HepG2 (cell line): Measurements from ENCODE around the gene GPC3. TPM values are rescaled to one million over a fixed set of nuclear protein-coding genes. Genes with fewer than 3 reads are reported as not detected.

Source experiments
- AGO2 ChIP-seq: fragments of 200-400 bp; formaldehyde crosslinking; optimal IDR thresholded peaks from 2 replicates; pipeline ENCODE3; 2017; ENCODE audit warnings: mild to moderate bottlenecking, low read depth, low read length, moderate library complexity
- DR1 ChIP-seq: sonication (generic); formaldehyde crosslinking; IDR thresholded peaks from 2 replicates; pipeline ENCODE4 v1.8.0; 2021; ENCODE audit warnings: mild to moderate bottlenecking, missing genetic modification reagents, inconsistent platforms
- FOXC1 ChIP-seq: sonication (generic); formaldehyde crosslinking; IDR thresholded peaks from 2 replicates; pipeline ENCODE4 v1.8.0; 2022; ENCODE audit warnings: mild to moderate bottlenecking, missing genetic modification reagents, borderline replicate concordance
- HNRNPL ChIP-seq: fragments of 200-400 bp; formaldehyde crosslinking; IDR thresholded peaks from 2 replicates; pipeline ENCODE4 v1.6.1; 2017; ENCODE audit warnings: mild to moderate bottlenecking, low read depth, low read length
- MZF1 ChIP-seq: sonication (generic); formaldehyde crosslinking; IDR thresholded peaks from 2 replicates; pipeline ENCODE4 v1.8.1; 2023; ENCODE audit warnings: mild to moderate bottlenecking, missing genetic modification reagents, borderline replicate concordance
- NCOA5 ChIP-seq: sonication (generic); formaldehyde crosslinking; IDR thresholded peaks from 2 replicates; pipeline ENCODE4 v1.4.0; 2020; ENCODE audit warnings: missing genetic modification reagents
- PHF8 ChIP-seq: sonication (generic); formaldehyde crosslinking; IDR thresholded peaks from 2 replicates; pipeline ENCODE4 v1.5.0; 2020; ENCODE audit warnings: missing genetic modification reagents
- ZBTB21 ChIP-seq: sonication (generic); formaldehyde crosslinking; IDR thresholded peaks from 2 replicates; pipeline ENCODE4 v1.4.0; 2020; ENCODE audit warnings: missing genetic modification reagents
- ZC3H13 ChIP-seq: sonication (generic); formaldehyde crosslinking; IDR thresholded peaks from 2 replicates; pipeline ENCODE4 v1.8.1; 2023; ENCODE audit warnings: mild to moderate bottlenecking, missing genetic modification reagents, moderate library complexity
- ZNF564 ChIP-seq: sonication (generic); formaldehyde crosslinking; IDR thresholded peaks from 2 replicates; pipeline ENCODE4 v1.8.1; 2023; ENCODE audit warnings: mild to moderate bottlenecking, missing genetic modification reagents
- polyA plus RNA-seq, 8 experiments: library from polyadenylated mRNA; depleted of rRNA in 3 of 8; stranded (reverse) in 7 of 8; unstranded in 1 of 8; fragments of >200 nt; fragmentation: Illumina TruSeq in 4 of 8; extraction: Trizol in 4 of 8; gene quantifications; 2 replicates each; pipeline versions ENCODE4 v1.2.1 to v1.2.3, GENCODE V29; 2011 to 2016; ENCODE audit warnings: low read depth in 4 of 8, missing spikeins in 1 of 8, mixed read lengths in 1 of 8; ENCODE audit not compliant: insufficient read depth in 1 of 8
- total RNA-seq, 5 experiments: library from RNA; depleted of rRNA; stranded (reverse); fragments of >200 nt; fragmentation: Illumina TruSeq; extraction: Trizol; gene quantifications; 2 replicates each; pipeline ENCODE4 v1.2.3, GENCODE V29; 2016; ENCODE audit warnings: low read depth in 1 of 5
- TF ChIP-seq, protein P1 (sequence below), 2 experiments: sonication (generic) in 1 of 2; formaldehyde crosslinking in 1 of 2; IDR thresholded peaks; 2 replicates each; pipeline versions ENCODE4 v1.4.0 to v1.6.1; 2016 to 2020; ENCODE audit warnings: borderline replicate concordance in 1 of 2, low read depth in 1 of 2, mild to moderate bottlenecking in 1 of 2, missing genetic modification reagents in 1 of 2
- TF ChIP-seq, protein P2 (sequence below): sonication (generic); formaldehyde crosslinking; IDR thresholded peaks from 2 replicates; pipeline ENCODE4 v1.9.0; 2022; ENCODE audit warnings: missing genetic modification reagents, mild to moderate bottlenecking, borderline replicate concordance
- TF ChIP-seq, protein P3 (sequence below): sonication (generic); formaldehyde crosslinking; IDR thresholded peaks from 2 replicates; pipeline ENCODE4 v1.4.0; 2020; ENCODE audit warnings: mild to moderate bottlenecking, missing genetic modification reagents

The GPC3 gene
- total and polyA plus RNA-seq, 2 of the 13 experiments (the other 11 are each of a cell fraction or from before 2014, with no cell fraction given) = 1,799 to 3,263 TPM

DNA sequence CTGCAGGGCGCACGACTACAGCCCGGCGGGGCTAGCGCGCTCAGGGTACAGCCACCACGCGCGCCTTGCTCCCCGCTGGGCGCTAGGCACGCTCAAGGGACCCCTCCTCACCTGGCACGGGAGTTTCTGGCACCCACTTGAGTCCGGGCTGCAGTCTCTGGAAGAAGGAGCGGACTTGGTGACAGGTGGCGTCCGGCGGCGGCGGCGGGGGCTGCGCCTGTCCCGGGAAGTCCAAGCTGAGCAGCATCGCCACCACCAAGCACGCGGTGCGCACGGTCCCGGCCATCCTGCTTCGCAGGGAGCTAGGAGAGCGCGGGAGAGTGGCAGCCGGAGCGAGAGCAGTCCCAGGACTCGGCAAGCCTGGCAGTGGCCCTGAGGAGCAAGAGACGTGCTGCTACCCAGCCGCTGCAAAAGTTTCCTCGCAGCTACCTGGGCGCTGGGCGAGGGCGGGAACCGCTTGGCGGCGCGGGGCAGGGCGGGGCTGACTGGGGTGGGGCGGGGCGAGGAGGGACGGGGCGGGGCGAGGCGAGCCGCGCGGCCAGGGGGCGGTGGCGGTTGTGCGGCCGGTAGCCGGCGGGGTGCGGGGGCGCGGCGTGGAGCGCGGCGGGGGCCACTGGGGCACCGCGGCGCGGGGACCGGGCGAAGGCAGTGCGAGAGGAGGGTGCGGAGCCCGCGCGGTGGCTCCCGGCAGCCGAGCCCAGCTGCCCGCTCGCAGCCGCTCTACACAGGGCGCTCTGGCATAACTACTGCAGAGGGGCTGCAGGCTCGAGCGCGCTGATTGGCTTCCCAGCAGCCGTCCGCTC lies at the start of gene GPC3 (continued):
- TF ChIP-seq, protein P1, sequence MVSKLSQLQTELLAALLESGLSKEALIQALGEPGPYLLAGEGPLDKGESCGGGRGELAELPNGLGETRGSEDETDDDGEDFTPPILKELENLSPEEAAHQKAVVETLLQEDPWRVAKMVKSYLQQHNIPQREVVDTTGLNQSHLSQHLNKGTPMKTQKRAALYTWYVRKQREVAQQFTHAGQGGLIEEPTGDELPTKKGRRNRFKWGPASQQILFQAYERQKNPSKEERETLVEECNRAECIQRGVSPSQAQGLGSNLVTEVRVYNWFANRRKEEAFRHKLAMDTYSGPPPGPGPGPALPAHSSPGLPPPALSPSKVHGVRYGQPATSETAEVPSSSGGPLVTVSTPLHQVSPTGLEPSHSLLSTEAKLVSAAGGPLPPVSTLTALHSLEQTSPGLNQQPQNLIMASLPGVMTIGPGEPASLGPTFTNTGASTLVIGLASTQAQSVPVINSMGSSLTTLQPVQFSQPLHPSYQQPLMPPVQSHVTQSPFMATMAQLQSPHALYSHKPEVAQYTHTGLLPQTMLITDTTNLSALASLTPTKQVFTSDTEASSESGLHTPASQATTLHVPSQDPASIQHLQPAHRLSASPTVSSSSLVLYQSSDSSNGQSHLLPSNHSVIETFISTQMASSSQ (IDR thresholded peaks at IDR 0.05; ENCODE audit: low read depth) = no peak
- TF ChIP-seq, protein P1 (CRISPR knock-in tag; IDR thresholded peaks at IDR 0.05; ENCODE audit: borderline replicate concordance) = no peak
- TF ChIP-seq MZF1 (no peak), AGO2 (peak; percentile 99), ZNF564 (CRISPR knock-in tag) (0 out of 2 replicates have a peak, but pooled peaks have one; percentile 20), HNRNPL (0 out of 2 replicates have a peak, but pooled peaks have one; percentile 61), DR1 (CRISPR knock-in tag) (no peak; the same call in 1 of the 2 replicates), FOXC1 (CRISPR knock-in tag) (peak; percentile 49; the same call in 1 of the 2 replicates), ZC3H13 (CRISPR knock-in tag) (peak; percentile 81; the same call in 1 of the 2 replicates), ZBTB21 (CRISPR knock-in tag) (no peak), PHF8 (peak; percentile 36; the same call in 1 of the 2 replicates), NCOA5 (CRISPR knock-in tag) (no peak)
- TF ChIP-seq, protein P2, sequence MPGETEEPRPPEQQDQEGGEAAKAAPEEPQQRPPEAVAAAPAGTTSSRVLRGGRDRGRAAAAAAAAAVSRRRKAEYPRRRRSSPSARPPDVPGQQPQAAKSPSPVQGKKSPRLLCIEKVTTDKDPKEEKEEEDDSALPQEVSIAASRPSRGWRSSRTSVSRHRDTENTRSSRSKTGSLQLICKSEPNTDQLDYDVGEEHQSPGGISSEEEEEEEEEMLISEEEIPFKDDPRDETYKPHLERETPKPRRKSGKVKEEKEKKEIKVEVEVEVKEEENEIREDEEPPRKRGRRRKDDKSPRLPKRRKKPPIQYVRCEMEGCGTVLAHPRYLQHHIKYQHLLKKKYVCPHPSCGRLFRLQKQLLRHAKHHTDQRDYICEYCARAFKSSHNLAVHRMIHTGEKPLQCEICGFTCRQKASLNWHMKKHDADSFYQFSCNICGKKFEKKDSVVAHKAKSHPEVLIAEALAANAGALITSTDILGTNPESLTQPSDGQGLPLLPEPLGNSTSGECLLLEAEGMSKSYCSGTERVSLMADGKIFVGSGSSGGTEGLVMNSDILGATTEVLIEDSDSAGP (CRISPR knock-in tag) = peak; percentile 59; the same call in 1 of the 2 replicates
- TF ChIP-seq, protein P3, sequence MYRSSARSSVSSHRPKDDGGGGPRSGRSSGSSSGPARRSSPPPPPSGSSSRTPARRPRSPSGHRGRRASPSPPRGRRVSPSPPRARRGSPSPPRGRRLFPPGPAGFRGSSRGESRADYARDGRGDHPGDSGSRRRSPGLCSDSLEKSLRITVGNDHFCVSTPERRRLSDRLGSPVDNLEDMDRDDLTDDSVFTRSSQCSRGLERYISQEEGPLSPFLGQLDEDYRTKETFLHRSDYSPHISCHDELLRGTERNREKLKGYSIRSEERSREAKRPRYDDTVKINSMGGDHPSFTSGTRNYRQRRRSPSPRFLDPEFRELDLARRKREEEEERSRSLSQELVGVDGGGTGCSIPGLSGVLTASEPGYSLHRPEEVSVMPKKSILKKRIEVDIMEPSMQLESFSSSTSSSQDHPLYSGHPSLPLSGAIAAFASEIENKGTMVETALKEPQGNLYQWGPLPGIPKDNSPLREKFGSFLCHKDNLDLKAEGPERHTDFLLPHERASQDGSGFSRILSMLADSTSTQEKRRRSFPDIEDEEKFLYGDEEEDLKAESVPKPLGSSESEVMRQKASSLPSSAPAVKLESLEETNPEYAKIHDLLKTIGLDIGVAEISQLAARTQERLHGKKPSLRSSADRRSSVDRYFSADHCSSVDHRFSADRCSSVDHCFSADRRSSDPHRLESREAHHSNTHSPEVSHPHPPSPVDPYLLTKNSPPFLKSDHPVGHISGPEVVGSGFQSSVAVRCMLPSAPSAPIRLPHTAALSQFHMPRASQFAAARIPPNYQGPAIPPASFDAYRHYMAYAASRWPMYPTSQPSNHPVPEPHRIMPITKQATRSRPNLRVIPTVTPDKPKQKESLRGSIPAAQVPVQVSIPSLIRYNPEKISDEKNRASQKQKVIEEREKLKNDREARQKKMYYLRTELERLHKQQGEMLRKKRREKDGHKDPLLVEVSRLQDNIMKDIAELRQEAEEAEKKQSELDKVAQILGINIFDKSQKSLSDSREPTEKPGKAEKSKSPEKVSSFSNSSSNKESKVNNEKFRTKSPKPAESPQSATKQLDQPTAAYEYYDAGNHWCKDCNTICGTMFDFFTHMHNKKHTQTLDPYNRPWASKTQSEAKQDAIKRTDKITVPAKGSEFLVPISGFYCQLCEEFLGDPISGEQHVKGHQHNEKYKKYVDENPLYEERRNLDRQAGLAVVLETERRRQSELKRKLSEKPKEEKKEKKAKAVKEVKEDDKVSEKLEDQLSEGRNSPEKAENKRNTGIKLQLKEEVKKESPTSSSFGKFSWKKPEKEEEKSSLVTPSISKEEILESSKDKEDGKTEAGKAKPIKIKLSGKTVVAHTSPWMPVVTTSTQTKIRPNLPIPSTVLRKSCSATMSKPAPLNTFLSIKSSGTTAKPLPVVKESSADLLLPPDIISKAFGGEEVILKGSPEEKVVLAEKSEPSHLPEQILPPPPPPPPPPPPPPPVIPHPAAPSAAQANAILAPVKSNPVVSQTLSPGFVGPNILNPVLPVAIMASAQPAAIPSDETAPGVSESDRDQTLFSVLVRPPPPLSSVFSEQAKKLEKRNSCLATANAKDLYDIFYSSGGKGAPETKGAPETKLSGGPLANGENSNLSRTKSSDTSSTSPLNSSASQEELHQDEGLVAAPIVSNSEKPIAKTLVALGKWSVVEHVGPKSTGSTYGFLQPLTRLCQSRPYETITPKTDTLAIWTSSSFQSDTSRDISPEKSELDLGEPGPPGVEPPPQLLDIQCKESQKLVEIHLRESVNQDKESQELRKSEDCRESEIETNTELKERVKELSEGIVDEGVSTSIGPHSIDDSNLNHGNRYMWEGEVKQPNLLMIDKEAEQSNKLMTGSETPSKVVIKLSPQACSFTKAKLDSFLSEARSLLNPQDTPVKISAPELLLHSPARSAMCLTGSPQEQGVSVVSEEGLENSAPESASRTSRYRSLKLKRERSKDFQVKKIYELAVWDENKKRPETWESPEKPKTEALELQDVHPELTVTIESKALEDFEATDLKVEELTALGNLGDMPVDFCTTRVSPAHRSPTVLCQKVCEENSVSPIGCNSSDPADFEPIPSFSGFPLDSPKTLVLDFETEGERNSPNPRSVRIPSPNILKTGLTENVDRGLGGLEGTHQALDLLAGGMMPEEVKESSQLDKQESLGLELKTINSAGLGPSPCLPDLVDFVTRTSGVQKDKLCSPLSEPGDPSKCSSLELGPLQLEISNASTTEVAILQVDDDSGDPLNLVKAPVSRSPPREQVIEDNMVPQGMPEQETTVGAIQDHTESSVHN (CRISPR knock-in tag) = no peak; the same call in 1 of the 2 replicates
